Prostate gland (tissue), 2 donors: ENCODE measurements around the gene GRK2.

Experiments used
- POLR2A ChIP-seq: fragments of 450-650 bp; IDR thresholded peaks from one replicate; pipeline ENCODE4 v1.6.1; 2016; ENCODE audit warnings: antibody characterized with exemption, mild to moderate bottlenecking
- POLR2AphosphoS5 ChIP-seq: sonication (generic); formaldehyde crosslinking; IDR thresholded peaks from one replicate; pipeline ENCODE4 v1.6.1; 2017; ENCODE audit warnings: antibody characterized with exemption
- TF ChIP-seq, protein P1 (sequence below), 4 experiments: fragments of 200-600 bp in 2 of 4; fragments of 450-650 bp in 2 of 4; sonication (generic) in 2 of 4; IDR thresholded peaks; 1 replicate in 3 of 4; 2 replicates in 1 of 4; pipeline ENCODE4 v1.5.1; 2016 to 2019; ENCODE audit warnings: antibody characterized with exemption in 4 of 4, mild to moderate bottlenecking in 2 of 4, moderate library complexity in 2 of 4

DNA sequence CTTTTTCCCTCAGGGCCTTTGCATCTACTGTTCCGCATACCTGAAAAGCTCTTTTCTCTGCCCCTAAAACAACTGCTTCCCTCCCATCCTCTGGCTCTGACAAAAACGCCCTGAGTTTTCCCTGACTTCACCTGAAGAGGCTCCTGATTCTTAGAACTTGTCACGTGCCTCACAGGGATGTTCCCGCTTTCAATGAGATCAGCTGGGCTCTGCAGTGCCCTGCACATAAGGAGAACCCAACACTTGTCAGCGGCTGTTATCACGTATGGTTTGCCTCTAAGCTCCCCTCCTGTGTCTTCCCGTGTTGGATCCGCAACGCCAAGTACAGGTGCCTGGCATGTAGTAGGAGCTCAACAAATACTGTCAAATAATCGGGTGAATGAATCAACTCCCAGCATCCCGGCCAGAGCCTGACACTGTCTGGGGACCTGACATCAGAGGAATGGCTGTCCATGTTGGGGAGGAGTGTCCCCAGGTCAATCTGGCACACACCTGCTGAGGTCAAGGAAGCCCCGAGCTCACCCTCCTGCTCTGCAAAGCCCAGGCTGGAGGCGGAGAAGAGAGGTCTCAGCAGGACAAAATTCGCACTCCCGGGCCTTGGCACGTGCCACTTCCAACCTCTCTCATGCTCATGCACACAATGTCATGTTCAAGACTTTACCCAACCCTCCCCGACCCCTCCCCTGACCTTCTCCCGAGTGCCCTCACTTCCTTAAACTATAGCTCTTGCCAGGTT, 4.2 kb upstream of the GRK2 start:
- TF ChIP-seq POLR2A = no peak
- TF ChIP-seq, protein P1, sequence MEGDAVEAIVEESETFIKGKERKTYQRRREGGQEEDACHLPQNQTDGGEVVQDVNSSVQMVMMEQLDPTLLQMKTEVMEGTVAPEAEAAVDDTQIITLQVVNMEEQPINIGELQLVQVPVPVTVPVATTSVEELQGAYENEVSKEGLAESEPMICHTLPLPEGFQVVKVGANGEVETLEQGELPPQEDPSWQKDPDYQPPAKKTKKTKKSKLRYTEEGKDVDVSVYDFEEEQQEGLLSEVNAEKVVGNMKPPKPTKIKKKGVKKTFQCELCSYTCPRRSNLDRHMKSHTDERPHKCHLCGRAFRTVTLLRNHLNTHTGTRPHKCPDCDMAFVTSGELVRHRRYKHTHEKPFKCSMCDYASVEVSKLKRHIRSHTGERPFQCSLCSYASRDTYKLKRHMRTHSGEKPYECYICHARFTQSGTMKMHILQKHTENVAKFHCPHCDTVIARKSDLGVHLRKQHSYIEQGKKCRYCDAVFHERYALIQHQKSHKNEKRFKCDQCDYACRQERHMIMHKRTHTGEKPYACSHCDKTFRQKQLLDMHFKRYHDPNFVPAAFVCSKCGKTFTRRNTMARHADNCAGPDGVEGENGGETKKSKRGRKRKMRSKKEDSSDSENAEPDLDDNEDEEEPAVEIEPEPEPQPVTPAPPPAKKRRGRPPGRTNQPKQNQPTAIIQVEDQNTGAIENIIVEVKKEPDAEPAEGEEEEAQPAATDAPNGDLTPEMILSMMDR (IDR thresholded peaks at IDR 0.05) = no peak
- TF ChIP-seq POLR2AphosphoS5 = no peak
